ENCODE measurements around the gene IFNGR2.
"Not testable (repeated sequence)": the region's sequence is repeated elsewhere in the genome, so short reads cannot be mapped to it uniquely, and the experiment has no call there.

The IFNGR2 gene

GRCh38 chr21:33424214-33424613, 21.0 kb downstream of the IFNGR2 start:
- no peaks in the 10 kb centered on the region for H3K4me1 ChIP-seq
- H3K4me3 ChIP-seq, result no peak overlapping the region
- peaks cover 63% of the 10 kb centered on the region for H3K36me3 ChIP-seq (replicated peaks)
- no peak for DNase-seq (ENCODE audit: low spot score in 2 of 2)
- in situ Hi-C loops (cut with MboI; ENCODE audit: low sequenced_read_pairs), result no loop called here
- H3K9me3 ChIP-seq, result no peaks in the 10 kb centered on the region
- H3K27me3 ChIP-seq (ENCODE audit: low read depth), result no peaks in the 10 kb centered on the region

DNA sequence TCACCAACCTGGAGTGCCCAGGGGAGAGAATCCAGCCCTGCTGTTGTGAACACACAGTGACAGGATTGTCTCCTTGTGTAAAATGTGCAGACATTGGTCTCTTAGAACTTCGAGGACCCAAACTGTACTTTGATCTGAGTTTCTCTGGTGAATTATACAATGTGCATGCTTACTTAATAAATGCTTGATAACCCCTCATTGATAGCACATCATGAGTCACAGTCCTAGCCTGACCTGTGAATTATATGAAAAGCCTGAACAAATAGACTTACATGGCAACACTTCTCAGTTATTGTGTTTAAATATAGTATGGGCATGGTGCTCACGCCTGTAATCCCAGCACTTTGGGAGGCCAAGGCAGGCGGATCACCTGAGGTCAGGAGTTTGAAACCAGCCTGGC, 22.6 kb downstream of the IFNGR2 start:
- no peaks in the 10 kb centered on the region for H3K4me1 ChIP-seq
- no peaks in the 10 kb centered on the region for H3K9me3 ChIP-seq
- H3K4me3 ChIP-seq, result no peak overlapping the region
- H3K27me3 ChIP-seq (ENCODE audit: low read depth), result no peaks in the 10 kb centered on the region
- H3K36me3 ChIP-seq (replicated peaks), result peaks cover 64% of the 10 kb centered on the region
- no peak for DNase-seq (ENCODE audit: low spot score in 2 of 2)
- in situ Hi-C loops (cut with MboI; ENCODE audit: low sequenced_read_pairs), result no loop called here

- H3K36me3 ChIP-seq (replicated peaks), result peaks cover 62% of the 10 kb centered on the region
- H3K9me3 ChIP-seq, result no peaks in the 10 kb centered on the region
- H3K27me3 ChIP-seq (ENCODE audit: low read depth), result no peaks in the 10 kb centered on the region
- in situ Hi-C loops (cut with MboI; ENCODE audit: low sequenced_read_pairs), result no loop called here
- H3K4me1 ChIP-seq, result no peaks in the 10 kb centered on the region
- H3K4me3 ChIP-seq, result no peak overlapping the region
- DNase-seq (ENCODE audit: low spot score in 2 of 2), result no peak
Observed at GRCh38 chr21:33427051-33427450, 23.8 kb downstream of the IFNGR2 start.

DNA sequence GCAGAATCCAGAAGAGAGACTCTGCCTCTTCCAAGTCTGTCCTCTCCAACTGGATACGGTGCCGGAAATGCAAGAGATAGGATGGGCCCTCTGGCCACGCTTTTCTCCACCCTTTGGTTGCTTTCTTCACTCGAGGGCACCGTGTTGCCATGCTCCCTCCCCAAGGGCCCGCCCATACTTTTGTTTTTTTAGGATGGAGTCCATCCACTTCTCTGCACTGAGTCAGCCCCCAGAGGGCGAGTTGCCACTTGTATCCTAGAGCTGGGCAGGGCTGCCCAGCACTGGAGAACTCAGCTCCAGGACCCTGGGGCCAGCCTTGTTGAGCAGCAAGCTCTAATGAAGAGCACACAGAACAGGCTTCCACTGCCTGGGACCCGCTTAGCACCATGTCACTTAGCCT, 25.5 kb downstream of the IFNGR2 start:
- in situ Hi-C loops (cut with MboI; ENCODE audit: low sequenced_read_pairs), result no loop called here
- peaks cover 75% of the 10 kb centered on the region for H3K36me3 ChIP-seq (replicated peaks)
- no peaks in the 10 kb centered on the region for H3K27me3 ChIP-seq (ENCODE audit: low read depth)
- H3K9me3 ChIP-seq, result no peaks in the 10 kb centered on the region
- H3K4me1 ChIP-seq, result no peaks in the 10 kb centered on the region
- DNase-seq (ENCODE audit: low spot score in 2 of 2), result no peak
- no peak overlapping the region for H3K4me3 ChIP-seq

GRCh38 chr21:33430858-33431257, 27.6 kb downstream of the IFNGR2 start:
- Histone ChIP-seq H3K36me3 (replicated peaks) (peaks cover 79% of the 10 kb centered on the region), H3K27me3 (ENCODE audit: low read depth) (no peaks in the 10 kb centered on the region), H3K9me3 (no peaks in the 10 kb centered on the region), H3K4me1 (no peaks in the 10 kb centered on the region), H3K4me3 (no peak overlapping the region)
- DNase-seq (ENCODE audit: low spot score in 2 of 2), result no peak
- in situ Hi-C loops (cut with MboI; ENCODE audit: low sequenced_read_pairs), result no loop called here

DNA sequence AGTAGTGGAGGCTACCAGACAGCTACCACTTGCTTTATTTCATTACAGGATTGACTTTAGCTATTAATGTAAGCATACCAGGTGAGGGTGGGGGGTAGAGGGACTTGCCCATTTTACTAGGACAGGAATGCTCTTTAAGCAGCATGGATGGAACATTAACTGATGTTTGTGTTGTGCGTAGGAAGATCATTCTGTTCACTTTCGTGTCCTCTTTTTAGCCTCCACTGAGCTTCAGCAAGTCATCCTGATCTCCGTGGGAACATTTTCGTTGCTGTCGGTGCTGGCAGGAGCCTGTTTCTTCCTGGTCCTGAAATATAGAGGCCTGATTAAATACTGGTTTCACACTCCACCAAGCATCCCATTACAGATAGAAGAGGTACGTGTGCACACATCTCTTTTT, 29.3 kb downstream of the IFNGR2 start:
- no peak for DNase-seq (ENCODE audit: low spot score in 2 of 2)
- no peaks in the 10 kb centered on the region for H3K4me1 ChIP-seq
- H3K36me3 ChIP-seq (replicated peaks), result peaks cover 80% of the 10 kb centered on the region
- no peaks in the 10 kb centered on the region for H3K9me3 ChIP-seq
- in situ Hi-C loops (cut with MboI; ENCODE audit: low sequenced_read_pairs), result no loop called here
- H3K4me3 ChIP-seq, result no peak overlapping the region
- no peaks in the 10 kb centered on the region for H3K27me3 ChIP-seq (ENCODE audit: low read depth)

- Histone ChIP-seq H3K9me3 (no peaks in the 10 kb centered on the region), H3K4me3 (no peak overlapping the region), H3K4me1 (no peaks in the 10 kb centered on the region), H3K27me3 (ENCODE audit: low read depth) (no peaks in the 10 kb centered on the region), H3K36me3 (replicated peaks) (peaks cover 85% of the 10 kb centered on the region)
- no peak for DNase-seq (ENCODE audit: low spot score in 2 of 2)
- in situ Hi-C loops (cut with MboI; ENCODE audit: low sequenced_read_pairs), result no loop called here
Observed at GRCh38 chr21:33433001-33433400, 29.8 kb downstream of the IFNGR2 start.

DNA sequence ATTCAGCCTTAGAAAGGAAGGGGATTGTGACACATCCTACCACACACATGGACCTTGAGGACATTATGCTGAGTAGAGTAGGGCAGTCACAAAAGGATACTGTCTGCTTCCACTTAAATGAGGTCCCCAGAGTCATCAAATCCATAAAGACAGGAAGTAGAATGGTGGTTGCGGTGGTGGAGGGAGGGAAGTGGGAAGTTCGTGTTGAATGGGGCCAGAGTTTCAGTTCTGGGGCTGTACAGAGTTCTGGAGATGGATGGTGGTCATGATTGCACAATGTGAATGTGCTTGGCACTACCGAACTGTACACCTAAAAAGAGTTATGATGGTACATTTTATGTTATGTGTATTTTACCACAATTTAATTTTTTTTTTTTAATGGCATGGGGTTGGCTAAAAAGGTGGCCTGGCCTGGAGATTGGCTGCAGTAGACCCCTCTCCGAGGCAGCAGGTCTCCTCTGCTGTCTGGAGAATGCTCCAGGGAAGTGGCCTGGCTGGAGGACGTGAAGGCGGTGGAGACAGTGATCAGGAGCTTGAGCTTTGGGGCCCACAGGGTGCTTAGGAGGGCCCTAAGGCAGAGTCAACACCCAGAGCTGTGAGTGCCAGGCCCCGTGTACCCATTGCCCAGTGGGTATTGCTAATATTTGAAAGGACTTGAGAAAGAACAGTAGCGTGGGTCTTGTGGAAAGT, 30.4 kb downstream of the IFNGR2 start:
- no peaks in the 10 kb centered on the region for H3K27me3 ChIP-seq (ENCODE audit: low read depth)
- no peaks in the 10 kb centered on the region for H3K4me1 ChIP-seq
- no peak overlapping the region for H3K4me3 ChIP-seq
- H3K9me3 ChIP-seq, result no peaks in the 10 kb centered on the region
- in situ Hi-C loops (cut with MboI; ENCODE audit: low sequenced_read_pairs), result no loop called here
- peaks cover 83% of the 10 kb centered on the region for H3K36me3 ChIP-seq (replicated peaks)
- DNase-seq (ENCODE audit: low spot score in 2 of 2), result no peak

GRCh38 chr21:33434770-33435360, 31.7 kb downstream of the IFNGR2 start:
- no peak for DNase-seq (ENCODE audit: low spot score in 2 of 2)
- no peaks in the 10 kb centered on the region for H3K4me1 ChIP-seq
- in situ Hi-C loops (cut with MboI; ENCODE audit: low sequenced_read_pairs), result no loop called here
- no peaks in the 10 kb centered on the region for H3K27me3 ChIP-seq (ENCODE audit: low read depth)
- H3K4me3 ChIP-seq, result no peak overlapping the region
- no peaks in the 10 kb centered on the region for H3K9me3 ChIP-seq
- H3K36me3 ChIP-seq (replicated peaks), result peaks cover 70% of the 10 kb centered on the region

DNA sequence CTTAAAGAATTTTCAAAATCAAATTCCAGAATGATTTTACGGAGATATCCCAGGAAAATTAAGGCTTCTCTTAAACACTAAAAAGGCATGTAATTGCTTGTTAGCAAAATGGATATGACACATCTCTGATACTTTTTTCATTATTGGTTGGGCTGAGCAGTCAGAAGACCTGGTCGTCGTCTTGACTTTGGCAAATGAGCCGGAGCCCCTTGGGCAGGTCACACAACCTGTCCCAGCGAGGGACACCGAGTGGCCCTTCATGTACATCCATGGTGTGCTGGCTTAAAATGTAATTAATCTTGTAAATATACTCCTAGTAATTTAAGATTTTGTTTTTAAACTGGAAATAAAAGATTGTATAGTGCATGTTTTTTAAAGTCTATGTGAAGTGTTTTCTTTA, 33.9 kb downstream of the IFNGR2 start:
- Histone ChIP-seq H3K36me3 (replicated peaks) (peaks cover 54% of the 10 kb centered on the region), H3K27me3 (ENCODE audit: low read depth) (no peaks in the 10 kb centered on the region), H3K9me3 (no peaks in the 10 kb centered on the region), H3K4me3 (no peak overlapping the region), H3K4me1 (no peaks in the 10 kb centered on the region)
- in situ Hi-C loops (cut with MboI; ENCODE audit: low sequenced_read_pairs), result no loop called here
- DNase-seq (ENCODE audit: low spot score in 2 of 2), result no peak

DNA sequence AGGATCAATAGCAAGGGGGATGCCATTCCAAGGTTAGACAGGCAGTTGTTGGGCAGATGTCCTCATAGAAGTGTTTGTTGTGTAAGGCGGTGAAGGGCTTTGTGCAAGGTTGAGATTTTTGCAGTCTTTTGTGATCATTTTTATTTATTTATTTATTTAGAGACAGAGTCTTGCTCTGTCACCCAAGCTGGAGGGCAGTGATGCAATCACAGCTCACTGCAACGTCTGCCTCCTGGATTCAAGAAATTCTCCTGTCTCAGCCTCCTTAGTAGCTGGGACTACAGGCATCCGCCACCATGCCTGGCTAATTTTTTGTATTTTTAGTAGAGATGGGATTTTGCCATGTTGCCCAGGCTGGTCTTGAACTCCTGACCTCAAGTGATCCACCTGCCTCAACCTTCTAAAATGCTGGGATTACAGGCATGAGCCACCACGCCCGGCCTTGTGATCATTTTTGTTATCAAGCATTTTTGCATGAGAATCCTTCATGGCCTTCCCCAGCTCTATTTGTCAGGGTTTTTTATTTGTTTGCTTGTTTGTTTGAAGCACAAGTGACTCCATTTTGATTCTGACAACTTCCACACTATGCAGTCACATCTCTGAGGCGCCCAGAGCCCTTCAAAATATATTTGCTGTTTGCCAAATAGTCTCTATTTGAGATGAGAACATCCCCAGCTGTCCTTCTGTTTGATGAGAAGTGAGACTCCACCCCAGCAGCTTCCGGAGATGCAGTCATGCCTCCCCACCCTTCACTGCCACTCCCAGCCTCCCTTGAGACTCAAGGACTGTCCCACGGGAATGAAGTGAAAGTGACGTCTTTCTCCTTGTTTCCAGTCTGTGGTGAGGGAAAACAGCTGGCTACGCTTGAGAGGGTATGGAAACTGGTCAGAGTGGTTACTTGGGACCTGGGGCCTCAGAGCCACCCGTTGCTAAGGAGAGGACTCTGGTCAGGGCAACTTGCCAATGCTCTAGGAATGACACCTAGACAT, 38.6 kb downstream of the IFNGR2 start:
- Histone ChIP-seq H3K4me1 (no peaks in the 10 kb centered on the region), H3K9me3 (no peaks in the 10 kb centered on the region), H3K27me3 (ENCODE audit: low read depth) (no peaks in the 10 kb centered on the region), H3K4me3 (no peak overlapping the region), H3K36me3 (replicated peaks) (peaks cover 14% of the 10 kb centered on the region)
- peak in 1 of 2 experiments; percentile 29 for DNase-seq (ENCODE audit: low spot score in 2 of 2)
- in situ Hi-C loops (cut with MboI; ENCODE audit: low sequenced_read_pairs), result loop anchor here (5.0 kb wide), 1 partner anchor 244 kb away; no protein-coding TSS in a partner anchor

DNA sequence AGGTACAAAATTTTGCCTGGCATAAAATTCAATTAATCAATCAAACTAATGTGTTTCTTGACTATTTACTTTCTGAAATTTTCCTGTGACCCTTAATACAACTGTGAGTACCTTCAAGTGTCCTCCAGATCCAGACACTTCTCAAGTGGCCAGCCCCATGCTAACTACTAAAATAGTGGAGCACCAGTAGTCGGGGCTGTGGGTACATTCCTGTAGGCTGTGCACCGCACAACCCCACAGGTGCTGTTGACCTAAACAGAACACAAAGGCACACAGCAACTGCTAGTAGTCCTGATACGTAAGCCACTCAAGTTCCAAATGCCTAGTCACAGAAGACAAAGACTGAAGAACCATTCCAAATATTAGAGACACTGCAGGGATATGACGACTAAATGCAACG, 40.0 kb downstream of the IFNGR2 start:
- Histone ChIP-seq H3K36me3 (replicated peaks) (no peaks in the 10 kb centered on the region), H3K4me1 (no peaks in the 10 kb centered on the region), H3K4me3 (no peak overlapping the region), H3K27me3 (ENCODE audit: low read depth) (no peaks in the 10 kb centered on the region), H3K9me3 (no peaks in the 10 kb centered on the region)
- DNase-seq (ENCODE audit: low spot score in 2 of 2), result no peak
- in situ Hi-C loops (cut with MboI; ENCODE audit: low sequenced_read_pairs), result loop anchor here (5.0 kb wide), 1 partner anchor 246 kb away; no protein-coding TSS in a partner anchor

GRCh38 chr21:33444499-33444898, 41.3 kb downstream of the IFNGR2 start:
- Histone ChIP-seq H3K4me1 (peaks cover 4% of the 10 kb centered on the region), H3K4me3 (no peak overlapping the region), H3K27me3 (ENCODE audit: low read depth) (no peaks in the 10 kb centered on the region), H3K9me3 (no peaks in the 10 kb centered on the region), H3K36me3 (replicated peaks) (no peaks in the 10 kb centered on the region)
- in situ Hi-C loops (cut with MboI; ENCODE audit: low sequenced_read_pairs), result loop anchor here (5.0 kb wide), 1 partner anchor 247 kb away; no protein-coding TSS in a partner anchor
- no peak for DNase-seq (ENCODE audit: low spot score in 2 of 2)

DNA sequence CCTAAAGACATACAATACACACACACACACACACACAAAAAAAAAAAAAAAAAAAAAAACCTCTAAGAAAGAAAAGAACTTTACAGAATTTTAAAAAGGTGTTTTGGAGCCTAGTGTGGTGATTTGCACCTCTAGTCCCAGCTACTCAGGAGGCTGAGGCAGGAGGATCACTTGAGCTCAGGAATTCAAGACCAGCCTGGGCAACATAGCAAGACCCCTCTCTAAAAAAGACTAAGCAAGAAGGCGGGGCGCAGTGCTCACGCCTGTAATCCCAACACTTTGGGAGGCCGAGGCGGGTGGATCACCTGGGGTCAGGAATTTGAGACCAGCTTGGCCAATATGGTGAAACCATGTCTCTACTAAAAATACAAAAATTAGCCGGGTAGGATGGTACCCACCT, 43.4 kb downstream of the IFNGR2 start:
- in situ Hi-C loops (cut with MboI; ENCODE audit: low sequenced_read_pairs), result not testable (repeated sequence)

More for the DNA sequence above, 43.4 kb downstream of the IFNGR2 start:
- not testable (repeated sequence) for DNase-seq (ENCODE audit: low spot score in 2 of 2); H3K27me3 ChIP-seq (ENCODE audit: low read depth); H3K4me3 ChIP-seq; H3K36me3 ChIP-seq (replicated peaks); H3K9me3 ChIP-seq
- peaks cover 10% of the 10 kb centered on the region for H3K4me1 ChIP-seq

All from HAP-1 (cell line).